HepG2 (cell line): ENCODE data around the gene TMEM14B. TPM values are rescaled to one million over a fixed set of nuclear protein-coding genes. Genes with fewer than 3 reads are reported as not detected.

Experiments used
- LCORL ChIP-seq, 2 experiments: fragments of 450-650 bp in 1 of 2; sonication (generic) in 1 of 2; formaldehyde crosslinking in 1 of 2; IDR thresholded peaks; 2 replicates each; pipeline versions ENCODE4 v1.5.0 to v1.6.1; 2017 to 2020; ENCODE audit warnings: antibody characterized with exemption in 1 of 2, missing genetic modification reagents in 1 of 2
- MAF1 ChIP-seq: sonication (generic); formaldehyde crosslinking; IDR thresholded peaks from 2 replicates; pipeline ENCODE4 v1.5.0; 2020; ENCODE audit warnings: missing genetic modification reagents, borderline replicate concordance
- PHB2 ChIP-seq: fragments of 450-650 bp; IDR thresholded peaks from 2 replicates; pipeline ENCODE4 v1.6.1; 2018; ENCODE audit not compliant: partially characterized antibody
- SNRNP70 ChIP-seq: fragments of 200-400 bp; formaldehyde crosslinking; IDR thresholded peaks from 2 replicates; pipeline ENCODE4 v1.6.1; 2017; ENCODE audit warnings: mild to moderate bottlenecking, low read depth, low read length, moderate library complexity
- ZNF282 ChIP-seq: fragments of 450-650 bp; IDR thresholded peaks from 2 replicates; pipeline ENCODE4 v1.6.1; 2018; ENCODE audit not compliant: partially characterized antibody
- ZNF589 ChIP-seq: sonication (generic); formaldehyde crosslinking; conservative IDR thresholded peaks from 2 replicates; pipeline ENCODE4 v1.8.0; 2022; ENCODE audit warnings: mild to moderate bottlenecking, moderate library complexity, missing genetic modification reagents
- ZNF747 ChIP-seq: sonication (generic); formaldehyde crosslinking; IDR thresholded peaks from 2 replicates; pipeline ENCODE4 v1.8.1; 2023; ENCODE audit warnings: missing genetic modification reagents, mild to moderate bottlenecking, borderline replicate concordance
- polyA plus RNA-seq, 8 experiments: library from polyadenylated mRNA; depleted of rRNA in 3 of 8; stranded (reverse) in 7 of 8; unstranded in 1 of 8; fragments of >200 nt; fragmentation: Illumina TruSeq in 4 of 8; extraction: Trizol in 4 of 8; gene quantifications; 2 replicates each; pipeline versions ENCODE4 v1.2.1 to v1.2.3, GENCODE V29; 2011 to 2016; ENCODE audit warnings: low read depth in 4 of 8, missing spikeins in 1 of 8, mixed read lengths in 1 of 8; ENCODE audit not compliant: insufficient read depth in 1 of 8
- total RNA-seq, 5 experiments: library from RNA; depleted of rRNA; stranded (reverse); fragments of >200 nt; fragmentation: Illumina TruSeq; extraction: Trizol; gene quantifications; 2 replicates each; pipeline ENCODE4 v1.2.3, GENCODE V29; 2016; ENCODE audit warnings: low read depth in 1 of 5
- TF ChIP-seq, protein P1 (sequence below): sonication (generic); formaldehyde crosslinking; IDR thresholded peaks from 2 replicates; pipeline ENCODE4 v1.4.0; 2020; ENCODE audit warnings: missing genetic modification reagents
- TF ChIP-seq, protein P2 (sequence below): sonication (generic); formaldehyde crosslinking; IDR thresholded peaks from 2 replicates; pipeline ENCODE4 v1.4.0; 2020; ENCODE audit warnings: missing genetic modification reagents, borderline replicate concordance
- TF ChIP-seq, protein P3 (sequence below): sonication (generic); formaldehyde crosslinking; IDR thresholded peaks from 2 replicates; pipeline ENCODE4 v1.8.0; 2022; ENCODE audit warnings: missing genetic modification reagents, low read depth, mild to moderate bottlenecking, borderline replicate concordance
- TF ChIP-seq, protein P4 (sequence below), 2 experiments: sonication (generic) in 1 of 2; formaldehyde crosslinking in 1 of 2; IDR thresholded peaks; 2 replicates each; pipeline versions ENCODE4 v1.6.1 to v1.9.0; 2014 to 2022; ENCODE audit warnings: antibody characterized with exemption in 1 of 2, borderline replicate concordance in 1 of 2, inconsistent platforms in 1 of 2, low read depth in 1 of 2, missing genetic modification reagents in 1 of 2
- TF ChIP-seq, protein P5 (sequence below): sonication (generic); formaldehyde crosslinking; IDR thresholded peaks from 2 replicates; pipeline ENCODE4 v1.8.0; 2022; ENCODE audit warnings: missing genetic modification reagents, mild to moderate bottlenecking, inconsistent platforms, borderline replicate concordance
- TF ChIP-seq, protein P6 (sequence below): sonication (generic); formaldehyde crosslinking; IDR thresholded peaks from 2 replicates; pipeline ENCODE4 v1.5.0; 2020; ENCODE audit warnings: mild to moderate bottlenecking, missing genetic modification reagents

Gene TMEM14B
- total and polyA plus RNA-seq, 2 of the 13 experiments (the other 11 are each of a cell fraction or from before 2014, with no cell fraction given) = 133 to 200 TPM

DNA sequence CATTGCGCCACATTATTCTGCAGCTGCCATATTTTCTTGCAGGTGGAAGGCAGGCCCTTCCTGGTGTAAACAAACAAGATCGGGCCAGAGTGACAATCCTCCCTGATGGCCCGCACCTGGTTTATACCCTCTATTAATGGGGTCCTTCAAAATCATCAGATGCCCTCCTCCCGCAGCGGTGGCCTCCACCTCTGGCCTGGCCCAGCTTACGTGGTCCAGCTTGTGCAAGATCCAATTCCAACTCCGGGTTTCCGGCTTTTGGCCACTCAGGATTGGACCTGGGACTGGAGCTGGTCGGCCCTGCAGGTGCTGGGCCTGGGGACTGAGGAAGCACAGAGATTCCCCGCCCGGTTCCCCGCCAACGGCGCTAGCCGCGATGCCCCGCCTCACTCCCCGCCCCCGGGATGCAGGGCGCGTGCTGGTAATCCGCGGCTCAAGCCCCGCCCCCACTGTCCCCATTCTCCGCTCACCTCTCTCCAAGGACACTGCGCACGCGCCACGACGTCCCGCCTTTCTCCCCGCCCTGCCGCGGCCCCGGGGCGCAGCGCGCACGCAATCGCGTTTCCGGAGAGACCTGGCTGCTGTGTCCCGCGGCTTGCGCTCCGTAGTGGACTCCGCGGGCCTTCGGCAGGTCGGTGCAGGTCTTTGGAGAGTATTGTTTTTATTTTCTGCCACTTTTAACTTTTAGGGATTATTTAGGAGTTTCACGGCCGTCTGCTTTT, at the start of gene TMEM14B (continued):
- TF ChIP-seq, protein P1, sequence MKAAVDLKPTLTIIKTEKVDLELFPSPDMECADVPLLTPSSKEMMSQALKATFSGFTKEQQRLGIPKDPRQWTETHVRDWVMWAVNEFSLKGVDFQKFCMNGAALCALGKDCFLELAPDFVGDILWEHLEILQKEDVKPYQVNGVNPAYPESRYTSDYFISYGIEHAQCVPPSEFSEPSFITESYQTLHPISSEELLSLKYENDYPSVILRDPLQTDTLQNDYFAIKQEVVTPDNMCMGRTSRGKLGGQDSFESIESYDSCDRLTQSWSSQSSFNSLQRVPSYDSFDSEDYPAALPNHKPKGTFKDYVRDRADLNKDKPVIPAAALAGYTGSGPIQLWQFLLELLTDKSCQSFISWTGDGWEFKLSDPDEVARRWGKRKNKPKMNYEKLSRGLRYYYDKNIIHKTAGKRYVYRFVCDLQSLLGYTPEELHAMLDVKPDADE (CRISPR knock-in tag) = no peak; the same call in 1 of the 2 replicates
- TF ChIP-seq ZNF747 (CRISPR knock-in tag) (peak; percentile 64; the same call in 1 of the 2 replicates), SNRNP70 (no peak), MAF1 (peak; percentile 10; the same call in 1 of the 2 replicates), LCORL (IDR thresholded peaks at IDR 0.05) (no peak), LCORL (CRISPR knock-in tag; IDR thresholded peaks at IDR 0.05) (peak; percentile 54), ZNF589 (CRISPR knock-in tag) (peak; percentile 89), ZNF282 (no peak), PHB2 (no peak)
- TF ChIP-seq, protein P2, sequence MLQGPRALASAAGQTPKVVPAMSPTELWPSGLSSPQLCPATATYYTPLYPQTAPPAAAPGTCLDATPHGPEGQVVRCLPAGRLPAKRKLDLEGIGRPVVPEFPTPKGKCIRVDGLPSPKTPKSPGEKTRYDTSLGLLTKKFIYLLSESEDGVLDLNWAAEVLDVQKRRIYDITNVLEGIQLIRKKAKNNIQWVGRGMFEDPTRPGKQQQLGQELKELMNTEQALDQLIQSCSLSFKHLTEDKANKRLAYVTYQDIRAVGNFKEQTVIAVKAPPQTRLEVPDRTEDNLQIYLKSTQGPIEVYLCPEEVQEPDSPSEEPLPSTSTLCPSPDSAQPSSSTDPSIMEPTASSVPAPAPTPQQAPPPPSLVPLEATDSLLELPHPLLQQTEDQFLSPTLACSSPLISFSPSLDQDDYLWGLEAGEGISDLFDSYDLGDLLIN (CRISPR knock-in tag) = peak; percentile 92; the same call in 1 of the 2 replicates
- TF ChIP-seq, protein P3, sequence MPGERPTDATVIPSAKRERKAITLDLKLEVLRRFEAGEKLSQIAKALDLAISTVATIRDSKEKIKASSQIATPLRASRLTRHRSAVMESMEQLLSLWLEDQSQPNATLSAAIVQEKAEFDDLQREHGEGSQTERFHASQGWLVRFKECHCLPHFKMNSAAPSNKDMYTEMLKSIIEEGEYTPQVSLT = no peak; the same call in 1 of the 2 replicates
- TF ChIP-seq, protein P4, sequence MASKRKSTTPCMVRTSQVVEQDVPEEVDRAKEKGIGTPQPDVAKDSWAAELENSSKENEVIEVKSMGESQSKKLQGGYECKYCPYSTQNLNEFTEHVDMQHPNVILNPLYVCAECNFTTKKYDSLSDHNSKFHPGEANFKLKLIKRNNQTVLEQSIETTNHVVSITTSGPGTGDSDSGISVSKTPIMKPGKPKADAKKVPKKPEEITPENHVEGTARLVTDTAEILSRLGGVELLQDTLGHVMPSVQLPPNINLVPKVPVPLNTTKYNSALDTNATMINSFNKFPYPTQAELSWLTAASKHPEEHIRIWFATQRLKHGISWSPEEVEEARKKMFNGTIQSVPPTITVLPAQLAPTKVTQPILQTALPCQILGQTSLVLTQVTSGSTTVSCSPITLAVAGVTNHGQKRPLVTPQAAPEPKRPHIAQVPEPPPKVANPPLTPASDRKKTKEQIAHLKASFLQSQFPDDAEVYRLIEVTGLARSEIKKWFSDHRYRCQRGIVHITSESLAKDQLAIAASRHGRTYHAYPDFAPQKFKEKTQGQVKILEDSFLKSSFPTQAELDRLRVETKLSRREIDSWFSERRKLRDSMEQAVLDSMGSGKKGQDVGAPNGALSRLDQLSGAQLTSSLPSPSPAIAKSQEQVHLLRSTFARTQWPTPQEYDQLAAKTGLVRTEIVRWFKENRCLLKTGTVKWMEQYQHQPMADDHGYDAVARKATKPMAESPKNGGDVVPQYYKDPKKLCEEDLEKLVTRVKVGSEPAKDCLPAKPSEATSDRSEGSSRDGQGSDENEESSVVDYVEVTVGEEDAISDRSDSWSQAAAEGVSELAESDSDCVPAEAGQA (IDR thresholded peaks at IDR 0.05; ENCODE audit: low read depth) = no peak
- TF ChIP-seq, protein P4 (CRISPR knock-in tag; IDR thresholded peaks at IDR 0.05; ENCODE audit: borderline replicate concordance) = no peak
- TF ChIP-seq, protein P5, sequence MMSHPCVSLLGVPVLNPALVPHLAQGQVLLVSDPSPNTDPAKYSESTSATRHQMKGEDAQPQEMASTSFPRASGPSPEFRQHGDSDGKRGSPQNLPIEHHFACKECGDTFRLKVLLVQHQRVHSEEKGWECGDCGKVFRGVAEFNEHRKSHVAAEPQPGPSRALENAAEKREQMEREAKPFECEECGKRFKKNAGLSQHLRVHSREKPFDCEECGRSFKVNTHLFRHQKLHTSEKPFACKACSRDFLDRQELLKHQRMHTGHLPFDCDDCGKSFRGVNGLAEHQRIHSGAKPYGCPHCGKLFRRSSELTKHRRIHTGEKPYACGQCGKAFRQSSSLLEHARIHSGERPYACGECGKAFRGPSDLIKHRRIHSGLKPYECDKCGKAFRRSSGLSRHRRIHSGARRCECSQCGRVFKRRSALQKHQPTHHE (CRISPR knock-in tag) = 0 out of 2 replicates have a peak, but pooled peaks have one; percentile 50
- TF ChIP-seq, protein P6, sequence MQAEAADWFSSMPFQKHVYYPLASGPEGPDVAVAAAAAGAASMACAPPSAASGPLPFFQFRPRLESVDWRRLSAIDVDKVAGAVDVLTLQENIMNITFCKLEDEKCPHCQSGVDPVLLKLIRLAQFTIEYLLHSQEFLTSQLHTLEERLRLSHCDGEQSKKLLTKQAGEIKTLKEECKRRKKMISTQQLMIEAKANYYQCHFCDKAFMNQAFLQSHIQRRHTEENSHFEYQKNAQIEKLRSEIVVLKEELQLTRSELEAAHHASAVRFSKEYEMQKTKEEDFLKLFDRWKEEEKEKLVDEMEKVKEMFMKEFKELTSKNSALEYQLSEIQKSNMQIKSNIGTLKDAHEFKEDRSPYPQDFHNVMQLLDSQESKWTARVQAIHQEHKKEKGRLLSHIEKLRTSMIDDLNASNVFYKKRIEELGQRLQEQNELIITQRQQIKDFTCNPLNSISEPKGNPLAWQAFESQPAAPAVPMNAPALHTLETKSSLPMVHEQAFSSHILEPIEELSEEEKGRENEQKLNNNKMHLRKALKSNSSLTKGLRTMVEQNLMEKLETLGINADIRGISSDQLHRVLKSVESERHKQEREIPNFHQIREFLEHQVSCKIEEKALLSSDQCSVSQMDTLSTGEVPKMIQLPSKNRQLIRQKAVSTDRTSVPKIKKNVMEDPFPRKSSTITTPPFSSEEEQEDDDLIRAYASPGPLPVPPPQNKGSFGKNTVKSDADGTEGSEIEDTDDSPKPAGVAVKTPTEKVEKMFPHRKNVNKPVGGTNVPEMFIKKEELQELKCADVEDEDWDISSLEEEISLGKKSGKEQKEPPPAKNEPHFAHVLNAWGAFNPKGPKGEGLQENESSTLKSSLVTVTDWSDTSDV (CRISPR knock-in tag) = peak; percentile 77; the same call in 1 of the 2 replicates
